Neuronal stem cell (in vitro differentiated cells): ENCODE data around the gene SHTN1.

Experiments
- DNase-seq: peaks from one replicate; pipeline ENCODE4 v3.0.0-alpha.2; 2013; ENCODE audit warnings: low spot score
- H2AFZ ChIP-seq: one replicate; pipeline ENCODE4 v1.6.1; 2013; ENCODE audit warnings: mild to moderate bottlenecking, low read length, inconsistent platforms
- H2AK5ac ChIP-seq: 2 replicates; pipeline ENCODE4 v1.6.1; 2013; ENCODE audit warnings: low read depth, mild to moderate bottlenecking, inconsistent platforms, low read length, moderate library complexity, mixed read lengths
- H2BK120ac ChIP-seq: 2 replicates; pipeline ENCODE4 v1.6.1; 2013; ENCODE audit warnings: low read depth, mild to moderate bottlenecking, inconsistent platforms, low read length, moderate library complexity, mixed read lengths
- H2BK12ac ChIP-seq: one replicate; pipeline ENCODE4 v1.6.1; 2013; ENCODE audit warnings: low read length, inconsistent platforms
- H2BK15ac ChIP-seq: 2 replicates; pipeline ENCODE4 v1.6.1; 2013; ENCODE audit warnings: mild to moderate bottlenecking, low read length, inconsistent platforms, mixed read lengths
- H2BK5ac ChIP-seq: one replicate; pipeline ENCODE4 v1.6.1; 2013; ENCODE audit warnings: inconsistent platforms, mild to moderate bottlenecking, low read length, moderate library complexity
- H3K14ac ChIP-seq: one replicate; pipeline ENCODE4 v1.6.1; 2013; ENCODE audit warnings: low read length, inconsistent platforms
- H3K18ac ChIP-seq: 2 replicates; pipeline ENCODE4 v1.6.1; 2013; ENCODE audit warnings: low read length, inconsistent platforms
- H3K23ac ChIP-seq: 2 replicates; pipeline ENCODE4 v1.6.1; 2013; ENCODE audit warnings: low read depth, mild to moderate bottlenecking, mixed read lengths, low read length, inconsistent platforms; ENCODE audit not compliant: poor library complexity
- H3K27ac ChIP-seq: replicated peaks from 3 replicates; pipeline ENCODE4 v1.5.1; 2013; ENCODE audit warnings: low read length, inconsistent platforms
- H3K27me3 ChIP-seq, 3 experiments: 2 replicates each; pipeline ENCODE4 v1.6.1; 2013; ENCODE audit warnings: low read length in 3 of 3, mild to moderate bottlenecking in 2 of 3, inconsistent platforms in 1 of 3, low read depth in 1 of 3, mixed read lengths in 1 of 3, moderate library complexity in 1 of 3; ENCODE audit not compliant: control insufficient read depth in 3 of 3, insufficient read depth in 3 of 3
- H3K36me3 ChIP-seq, 2 donors: replicated peaks in 1 of 2; 2 replicates each; pipeline ENCODE4 v1.6.1; 2013; ENCODE audit warnings: low read length in 2 of 2; ENCODE audit not compliant: control insufficient read depth in 2 of 2, insufficient read depth in 2 of 2
- H3K4ac ChIP-seq: 2 replicates; pipeline ENCODE4 v1.6.1; 2013; ENCODE audit warnings: inconsistent platforms, mild to moderate bottlenecking, low read length, moderate library complexity
- H3K4me1 ChIP-seq, 2 donors: 1 replicate in 1 of 2; 2 replicates in 1 of 2; pipeline ENCODE4 v1.6.1; 2013; ENCODE audit warnings: low read length in 2 of 2, low read depth in 1 of 2; ENCODE audit not compliant: control insufficient read depth in 2 of 2, insufficient read depth in 1 of 2
- H3K4me2 ChIP-seq: one replicate; pipeline ENCODE4 v1.6.1; 2013; ENCODE audit warnings: mild to moderate bottlenecking, low read length, inconsistent platforms; ENCODE audit not compliant: insufficient read depth, poor library complexity, severe bottlenecking
- H3K4me3 ChIP-seq, 2 donors: 2 replicates each; pipeline ENCODE4 v1.5.1; 2013; ENCODE audit warnings: low read length in 2 of 2, mild to moderate bottlenecking in 2 of 2, inconsistent platforms in 1 of 2, moderate library complexity in 1 of 2
- H3K79me1 ChIP-seq: one replicate; pipeline ENCODE4 v1.6.1; 2013; ENCODE audit warnings: low read depth, mild to moderate bottlenecking, inconsistent platforms, low read length, moderate library complexity
- H3K9ac ChIP-seq: one replicate; pipeline ENCODE4 v1.6.1; 2013; ENCODE audit warnings: mild to moderate bottlenecking, low read depth, low read length, inconsistent platforms; ENCODE audit not compliant: poor library complexity
- H3K9me3 ChIP-seq, 2 donors: replicated peaks in 1 of 2; 2 replicates each; pipeline versions ENCODE3 to v1.6.1; 2013; ENCODE audit warnings: low read length in 2 of 2, mild to moderate bottlenecking in 2 of 2, inconsistent platforms in 1 of 2, low read depth in 1 of 2, mixed read lengths in 1 of 2, moderate library complexity in 1 of 2; ENCODE audit not compliant: control insufficient read depth in 2 of 2, insufficient read depth in 1 of 2
- H4K8ac ChIP-seq: one replicate; pipeline ENCODE4 v1.6.1; 2013; ENCODE audit warnings: low read depth, mild to moderate bottlenecking, inconsistent platforms, low read length, moderate library complexity
- H4K91ac ChIP-seq: one replicate; pipeline ENCODE4 v1.6.1; 2013; ENCODE audit warnings: low read length, low read depth, mild to moderate bottlenecking, inconsistent platforms; ENCODE audit not compliant: poor library complexity
- WGBS, 2 donors: extraction: QIAGEN DNeasy Blood & Tissue Kit; methylation state at CpG; one replicate each; pipeline ENCODE4 v1.1.7; 2013; ENCODE audit warnings: missing lambda C conversion rate in 2 of 2, mixed read lengths in 1 of 2; ENCODE audit not compliant: insufficient read length in 2 of 2, insufficient replicate concordance in 1 of 2; ENCODE audit errors: extremely low coverage in 2 of 2; 5-methylcytosine and 5-hydroxymethylcytosine counted together

The SHTN1 gene

GRCh38 chr10:117014835-117015234, 9.8 kb upstream of the SHTN1 start:
- no peak overlapping the region for H3K27ac ChIP-seq
- no peak overlapping the region for H2BK120ac ChIP-seq
- H3K4me1 ChIP-seq = no peaks in the 10 kb centered on the region
- no peak overlapping the region for H3K4me3 ChIP-seq
- no peak overlapping the region for H4K91ac ChIP-seq
- no peak overlapping the region for H3K4ac ChIP-seq
- H2AK5ac ChIP-seq = no peak overlapping the region
- H3K36me3 ChIP-seq = no peaks in the 10 kb centered on the region
- no peak overlapping the region for H2BK15ac ChIP-seq
- H3K18ac ChIP-seq = no peak overlapping the region
- no peak for DNase-seq
- H3K9ac ChIP-seq = no peak overlapping the region
- H4K8ac ChIP-seq = no peak overlapping the region
- no peak overlapping the region for H2BK5ac ChIP-seq
- H3K27me3 ChIP-seq = peaks cover 0 to 11% (median 0%) of the 10 kb centered on the region in 3 experiments
- no peaks in the 10 kb centered on the region for H3K79me1 ChIP-seq
- H2AFZ ChIP-seq = no peak overlapping the region
- H3K14ac ChIP-seq = no peak overlapping the region
- no peaks in the 10 kb centered on the region for H3K9me3 ChIP-seq
- H3K4me2 ChIP-seq = no peak overlapping the region
- H2BK12ac ChIP-seq = no peak overlapping the region
- no peak overlapping the region for H3K23ac ChIP-seq

- Histone ChIP-seq H2AK5ac (no peak overlapping the region), H4K91ac (no peak overlapping the region), H2BK15ac (no peak overlapping the region), H3K4me3 (no peak overlapping the region), H2BK120ac (no peak overlapping the region), H3K4me1 (peaks cover 0 to 5% of the 10 kb centered on the region in 2 donors), H2AFZ (no peak overlapping the region), H3K79me1 (no peaks in the 10 kb centered on the region), H3K36me3 (no peaks in the 10 kb centered on the region), H3K14ac (no peak overlapping the region), H3K23ac (no peak overlapping the region), H3K9me3 (no peaks in the 10 kb centered on the region), H3K4ac (no peak overlapping the region), H3K27ac (no peak overlapping the region), H3K27me3 (peaks cover 0 to 26% (median 0%) of the 10 kb centered on the region in 3 experiments), H3K4me2 (no peak overlapping the region), H2BK12ac (no peak overlapping the region), H3K18ac (no peak overlapping the region), H4K8ac (no peak overlapping the region), H2BK5ac (no peak overlapping the region), H3K9ac (no peak overlapping the region)
- no CpG with 5 or more reads among the region's 3 CpGs for WGBS, 2 donors
- no peak for DNase-seq
These were observed 2.1 kb upstream of the SHTN1 start for GRCh38 chr10:117007080-117007479.

GRCh38 chr10:117005527-117006055, 604 bp upstream of the SHTN1 start:
- no peak overlapping the region for H3K23ac ChIP-seq
- H3K18ac ChIP-seq = peak overlapping the region; percentile 98
- no peak overlapping the region for H2BK15ac ChIP-seq
- no peak overlapping the region for H4K8ac ChIP-seq
- H3K14ac ChIP-seq = no peak overlapping the region
- peaks cover 0 to 22% (median 0%) of the 10 kb centered on the region in 3 experiments for H3K27me3 ChIP-seq
- H2BK120ac ChIP-seq = no peak overlapping the region
- H3K36me3 ChIP-seq = no peaks in the 10 kb centered on the region
- peak; percentile 26 for DNase-seq
- H3K79me1 ChIP-seq = no peaks in the 10 kb centered on the region
- peak overlapping the region; percentile 1 for H2AK5ac ChIP-seq
- H3K4me2 ChIP-seq = peak overlapping the region; percentile 86
- H3K9me3 ChIP-seq = no peaks in the 10 kb centered on the region
- peak overlapping the region; percentile 86 to 93 for H3K4me3 ChIP-seq
- H2BK5ac ChIP-seq = no peak overlapping the region
- no peak overlapping the region for H3K27ac ChIP-seq
- peak overlapping the region; percentile 98 for H3K9ac ChIP-seq
- no peak overlapping the region for H2BK12ac ChIP-seq
- H3K4me1 ChIP-seq = peaks cover 0 to 5% of the 10 kb centered on the region in 2 donors
- no peak overlapping the region for H3K4ac ChIP-seq
- no CpG with 5 or more reads among the region's 21 CpGs for WGBS, 2 donors
- no peak overlapping the region for H4K91ac ChIP-seq
- peak overlapping the region; percentile 100 for H2AFZ ChIP-seq

GRCh38 chr10:117004227-117005025, 561 bp downstream of the SHTN1 start:
- Histone ChIP-seq H3K4ac (peak overlapping the region; percentile 26), H3K4me3 (peak overlapping the region; percentile 86 to 93), H3K79me1 (no peaks in the 10 kb centered on the region), H4K91ac (peak overlapping the region; percentile 82), H3K9me3 (no peaks in the 10 kb centered on the region), H3K36me3 (no peaks in the 10 kb centered on the region), H2BK120ac (peak overlapping the region; percentile 97), H3K4me2 (peak overlapping the region; percentile 86), H2AK5ac (no peak overlapping the region), H3K23ac (peak overlapping the region; percentile 75), H3K14ac (peak overlapping the region; percentile 96), H2AFZ (peak overlapping the region; percentile 100), H2BK15ac (peak overlapping the region; percentile 93), H3K27ac (no peak overlapping the region), H2BK5ac (peak overlapping the region; percentile 78), H3K18ac (peak overlapping the region; percentile 98), H3K9ac (peak overlapping the region; percentile 98), H3K27me3 (peaks cover 0 to 20% (median 0%) of the 10 kb centered on the region in 3 experiments), H3K4me1 (peaks cover 0 to 5% of the 10 kb centered on the region in 2 donors), H2BK12ac (peak overlapping the region; percentile 88), H4K8ac (no peak overlapping the region)
- peak; percentile 30 for DNase-seq
- WGBS, 2 donors = no CpG with 5 or more reads among the region's 47 CpGs
